Esophagus mucosa (tissue), 1 donor: ENCODE measurements around the gene ABCF3. TPM values are rescaled to one million over a fixed set of nuclear protein-coding genes. Genes with fewer than 3 reads are reported as not detected.
A peak's percentile ranks its signal among the peaks of the same experiment; 100 is the strongest.

Experiments
- ATAC-seq: fragments of 200-7000 bp; cut with Tn5 transposase; one replicate; pipeline ENCODE4 v1.9.1; 2020
- total RNA-seq: library from RNA; stranded (reverse); gene quantifications from one replicate; pipeline ENCODE4 v1.2.4, GENCODE V29; 2023
- donor health status: DM: yes; HTN: yes; CAD: no.

ABCF3 gene
- total RNA-seq, 1 donor from 2014 or later: 45.3 TPM

DNA sequence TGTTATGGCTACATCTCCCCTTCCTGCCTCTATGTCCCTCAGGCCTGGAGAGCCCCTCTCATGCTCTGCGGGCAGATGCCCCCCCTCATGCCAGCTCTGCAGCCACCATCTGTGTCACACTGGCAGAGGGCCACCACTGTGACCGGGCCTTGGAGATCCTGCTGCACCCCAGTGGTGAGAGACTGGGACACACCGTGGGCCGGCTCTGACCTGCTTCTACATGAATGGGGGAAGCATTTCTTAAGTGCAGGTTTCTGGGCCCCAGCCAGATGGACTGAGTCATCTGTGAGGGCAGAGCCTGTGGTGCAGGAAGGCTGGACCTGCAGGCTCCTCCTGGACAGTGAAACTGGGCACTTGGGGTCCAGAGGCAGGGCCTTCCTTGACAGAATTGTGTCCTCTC lies 48.2 kb downstream of the ABCF3 start:
- peak; percentile 78 for ATAC-seq

DNA sequence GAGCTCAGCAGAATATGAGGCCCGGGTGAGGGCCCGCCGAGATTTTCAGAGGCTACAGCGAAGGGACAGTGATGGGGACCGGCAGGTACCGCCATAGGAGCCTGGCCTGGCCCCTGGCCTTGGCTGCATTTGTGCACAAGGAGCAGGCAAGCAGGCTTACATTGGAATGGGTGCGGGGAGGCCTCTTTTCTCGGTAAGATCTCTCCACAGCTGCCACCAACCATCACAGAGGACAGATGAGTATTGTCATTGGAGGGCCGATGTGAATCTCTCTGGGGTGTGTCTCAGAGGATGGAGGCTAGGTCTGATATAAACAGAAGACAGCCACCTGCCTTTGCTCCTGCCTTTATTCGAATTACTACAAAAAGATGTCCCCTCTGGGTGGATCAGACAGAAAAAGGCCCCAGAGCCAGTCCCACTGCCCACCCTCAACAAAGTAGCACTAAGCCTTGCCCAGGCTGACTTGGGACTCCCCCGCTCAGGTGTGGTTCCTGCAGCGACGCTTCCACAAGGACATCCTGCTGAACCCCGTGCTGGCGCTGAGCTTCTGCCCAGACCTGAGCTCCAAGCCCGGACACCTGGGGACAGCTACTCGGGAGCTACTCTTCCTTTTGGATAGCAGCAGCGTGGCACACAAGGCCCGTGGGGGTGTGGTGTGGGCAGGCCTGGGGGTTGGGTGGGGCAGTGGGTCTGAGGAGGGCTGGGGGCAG lies 48.8 kb downstream of the ABCF3 start:
- ATAC-seq: no peak

DNA sequence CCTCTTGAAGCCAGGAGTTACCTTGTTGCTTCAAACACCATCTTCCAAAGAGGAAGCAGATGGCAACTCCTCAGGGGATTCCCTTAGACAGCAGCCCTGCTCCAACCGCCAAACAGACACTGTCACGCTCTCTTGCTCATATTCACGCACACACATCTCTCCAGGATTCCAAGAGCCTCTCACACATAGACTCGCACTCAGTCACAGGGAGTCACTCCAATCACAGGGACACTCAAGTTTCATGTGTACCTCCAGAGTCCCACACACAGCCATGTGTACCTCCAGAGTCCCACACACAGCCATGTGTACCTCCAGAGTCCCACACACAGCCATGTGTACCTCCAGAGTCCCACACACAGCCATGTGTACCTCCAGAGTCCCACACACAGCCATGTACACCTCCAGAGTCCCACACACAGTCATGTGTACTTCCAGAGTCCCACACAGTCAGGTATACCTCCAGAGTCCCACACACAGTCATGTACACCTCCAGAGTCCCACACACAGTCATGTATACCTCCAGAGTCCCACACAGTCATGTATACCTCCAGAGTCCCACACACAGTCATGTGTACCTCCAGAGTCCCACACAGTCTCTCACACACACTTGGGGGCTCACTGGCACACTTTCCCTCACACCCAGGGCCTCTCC lies 49.5 kb downstream of the ABCF3 start:
- no peak for ATAC-seq

DNA sequence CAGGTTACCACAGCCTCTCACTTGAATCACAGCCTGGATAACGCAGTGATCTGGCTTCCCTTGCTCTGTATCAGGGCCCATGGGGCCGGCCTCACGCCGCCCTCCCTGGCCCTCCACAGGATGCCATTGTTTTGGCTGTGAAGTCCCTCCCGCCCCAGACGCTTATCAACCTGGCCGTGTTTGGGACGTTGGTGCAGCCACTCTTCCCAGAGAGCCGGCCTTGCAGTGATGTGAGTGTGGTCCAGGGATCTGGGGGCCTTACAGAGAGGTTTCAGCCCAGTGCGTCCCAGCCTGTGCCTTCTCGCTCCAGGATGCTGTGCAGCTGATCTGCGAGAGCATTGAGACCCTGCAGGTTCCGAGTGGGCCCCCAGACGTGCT lies 50.0 kb downstream of the ABCF3 start:
- ATAC-seq: no peak

DNA sequence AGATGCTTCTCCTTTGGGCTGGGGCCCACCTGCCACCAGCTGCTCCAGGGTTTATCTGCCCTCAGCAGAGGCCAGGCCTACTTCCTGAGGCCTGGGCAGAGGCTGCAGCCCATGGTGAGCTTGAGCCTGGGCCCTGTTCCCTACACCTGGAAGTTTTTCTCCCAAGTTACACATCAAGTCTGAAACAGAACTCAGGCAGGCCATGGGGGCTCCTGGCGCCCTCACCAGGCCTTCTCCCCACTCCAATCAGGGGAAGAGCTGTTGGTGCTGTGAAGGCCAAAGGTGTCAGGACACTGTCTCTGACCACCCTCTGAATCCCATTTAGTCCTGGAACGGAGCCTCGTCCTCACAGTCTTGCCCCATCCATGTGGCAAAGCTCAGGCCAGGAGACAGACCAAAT lies 50.6 kb downstream of the ABCF3 start:
- no peak for ATAC-seq

DNA sequence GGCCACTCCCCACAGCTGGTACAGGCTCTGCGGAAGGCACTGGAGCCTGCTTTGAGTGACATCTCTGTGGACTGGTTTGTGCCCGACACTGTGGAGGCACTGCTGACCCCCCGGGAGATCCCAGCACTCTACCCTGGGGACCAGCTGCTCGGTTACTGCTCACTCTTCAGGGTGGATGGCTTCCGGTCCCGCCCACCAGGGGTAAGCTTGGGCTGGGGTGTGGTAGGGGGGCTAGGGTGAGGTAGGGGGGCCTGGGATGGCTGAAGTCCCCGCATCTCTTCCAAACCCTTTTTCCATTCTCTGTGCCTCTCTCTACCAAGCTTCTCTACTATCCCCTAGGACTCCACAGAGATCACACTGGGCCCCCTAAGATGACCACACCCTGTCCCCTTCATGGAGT lies 51.2 kb downstream of the ABCF3 start:
- ATAC-seq: no peak

DNA sequence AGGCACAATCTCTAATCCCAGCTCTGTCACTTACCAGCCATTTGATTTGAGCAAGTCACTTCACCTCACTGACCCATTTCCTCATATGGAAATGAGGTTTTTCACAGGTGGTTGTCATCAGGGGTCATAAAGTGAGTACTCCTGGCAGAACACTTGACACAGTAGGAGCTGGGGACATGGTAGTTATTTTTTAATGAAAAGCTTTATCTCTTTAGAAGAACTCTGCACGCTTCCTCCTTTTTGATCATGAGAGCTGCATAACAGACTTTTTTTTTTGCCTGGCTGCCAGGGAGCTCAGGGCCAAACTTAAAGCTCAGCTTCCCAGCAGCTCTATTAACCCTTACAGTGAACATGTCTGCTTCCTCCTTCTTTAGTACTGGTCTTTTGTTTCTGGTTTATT lies 51.8 kb downstream of the ABCF3 start:
- ATAC-seq: no peak

DNA sequence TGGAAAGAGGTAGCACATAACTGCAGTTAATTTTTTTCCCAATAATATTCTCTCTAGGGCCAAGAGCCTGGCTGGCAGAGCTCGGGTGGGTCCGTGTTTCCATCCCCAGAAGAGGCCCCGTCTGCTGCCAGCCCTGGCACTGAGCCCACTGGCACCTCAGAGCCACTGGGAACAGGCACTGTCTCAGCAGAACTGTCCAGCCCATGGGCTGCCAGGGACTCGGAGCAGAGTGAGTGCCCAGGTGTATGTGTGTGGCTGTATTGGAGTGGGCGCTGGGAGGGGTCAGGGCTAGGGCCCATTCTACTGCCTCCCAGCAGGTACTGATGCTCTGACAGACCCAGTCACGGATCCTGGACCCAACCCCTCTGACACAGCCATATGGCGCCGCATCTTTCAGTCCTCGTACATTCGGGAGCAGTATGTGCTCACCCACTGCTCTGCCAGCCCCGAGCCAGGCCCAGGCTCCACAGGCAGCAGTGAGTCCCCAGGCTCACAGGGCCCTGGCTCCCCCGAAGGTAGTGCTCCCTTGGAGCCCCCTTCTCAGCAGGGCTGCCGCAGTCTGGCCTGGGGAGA lies 52.3 kb downstream of the ABCF3 start:
- ATAC-seq: no peak

DNA sequence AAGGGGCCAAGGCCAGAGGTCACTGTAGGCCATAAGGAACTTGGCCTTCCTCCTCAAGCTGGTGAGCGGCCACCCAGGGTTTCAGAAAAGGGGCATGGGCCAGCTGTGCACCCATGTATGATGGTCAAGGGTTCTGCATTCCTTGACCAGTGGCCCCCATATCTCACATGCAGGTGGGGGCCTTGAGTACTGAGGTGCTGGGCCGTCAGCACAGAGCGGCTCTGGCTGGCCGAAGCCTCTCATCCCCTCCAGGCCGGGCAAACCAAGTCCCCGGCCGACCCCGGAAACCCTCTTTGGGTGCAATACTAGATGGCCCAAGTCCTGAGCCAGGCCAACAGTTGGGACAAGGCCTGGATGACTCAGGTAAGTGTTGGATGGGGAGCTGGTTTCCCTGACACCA lies 53.2 kb downstream of the ABCF3 start:
- ATAC-seq: no peak

DNA sequence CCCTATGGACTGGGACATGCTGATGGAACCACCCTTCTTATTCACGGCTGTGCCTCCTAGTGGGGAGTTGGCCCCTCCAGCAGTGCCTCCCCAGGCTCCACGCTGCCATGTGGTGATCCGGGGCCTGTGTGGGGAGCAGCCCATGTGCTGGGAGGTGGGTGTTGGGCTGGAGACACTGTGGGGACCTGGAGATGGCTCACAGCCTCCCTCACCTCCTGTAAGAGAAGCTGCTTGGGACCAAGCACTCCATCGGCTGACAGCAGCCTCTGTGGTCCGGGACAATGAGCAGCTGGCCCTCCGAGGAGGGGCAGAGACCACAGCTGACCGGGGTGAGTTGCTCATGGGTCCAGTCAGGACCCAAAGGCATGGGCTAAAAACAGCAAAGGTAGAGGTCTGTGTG lies 53.7 kb downstream of the ABCF3 start:
- no peak for ATAC-seq

DNA sequence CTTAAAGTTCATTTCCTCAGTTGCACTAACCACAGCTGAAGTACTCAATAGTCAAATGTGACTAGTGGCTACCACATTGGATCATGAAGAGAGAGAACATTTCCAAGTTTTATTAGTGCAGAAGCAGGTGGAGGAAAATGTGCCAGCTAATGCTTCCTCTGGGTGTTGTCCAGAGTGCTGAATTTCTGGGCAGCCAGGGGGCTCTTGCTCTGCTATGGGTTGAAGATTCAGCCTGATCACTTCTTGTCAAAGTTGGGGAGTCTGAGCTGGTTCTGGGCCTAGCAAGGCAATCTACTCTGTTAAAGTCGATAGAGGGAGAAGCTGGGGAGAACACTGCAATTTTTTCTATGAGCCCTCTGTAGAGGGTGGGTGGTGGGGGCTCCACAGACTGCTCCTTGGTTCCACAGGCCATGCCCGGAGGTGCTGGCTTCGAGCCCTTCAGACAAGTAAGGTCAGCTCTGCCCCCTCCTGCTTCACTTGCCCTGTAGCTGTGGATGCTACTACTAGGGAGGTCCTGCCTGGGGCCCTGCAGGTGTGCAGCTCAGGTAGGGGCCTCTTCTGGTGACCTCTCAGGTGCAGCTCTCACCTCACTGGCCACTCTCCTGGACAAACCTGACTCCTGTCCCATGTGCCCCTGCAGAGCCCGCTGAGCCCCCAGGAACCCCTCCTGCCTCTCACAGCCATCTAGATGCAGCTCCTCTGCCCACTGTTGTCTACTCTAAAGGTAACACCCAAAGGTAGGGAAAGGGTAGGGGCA lies 54.6 kb downstream of the ABCF3 start:
- ATAC-seq: no peak

DNA sequence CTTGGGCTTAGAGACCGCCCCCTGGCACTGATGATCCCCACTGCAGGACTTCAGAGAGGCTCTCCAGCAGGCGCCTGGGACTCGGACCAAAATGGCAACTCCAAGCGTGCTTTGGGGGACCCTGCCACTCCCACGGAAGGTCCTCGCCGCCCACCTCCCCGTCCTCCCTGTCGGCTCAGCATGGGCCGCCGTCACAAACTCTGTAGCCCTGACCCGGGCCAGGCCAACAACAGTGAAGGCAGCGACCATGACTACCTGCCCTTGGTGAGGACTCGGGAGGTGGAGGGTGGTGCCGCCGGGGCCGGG lies 55.1 kb downstream of the ABCF3 start:
- no peak for ATAC-seq

DNA sequence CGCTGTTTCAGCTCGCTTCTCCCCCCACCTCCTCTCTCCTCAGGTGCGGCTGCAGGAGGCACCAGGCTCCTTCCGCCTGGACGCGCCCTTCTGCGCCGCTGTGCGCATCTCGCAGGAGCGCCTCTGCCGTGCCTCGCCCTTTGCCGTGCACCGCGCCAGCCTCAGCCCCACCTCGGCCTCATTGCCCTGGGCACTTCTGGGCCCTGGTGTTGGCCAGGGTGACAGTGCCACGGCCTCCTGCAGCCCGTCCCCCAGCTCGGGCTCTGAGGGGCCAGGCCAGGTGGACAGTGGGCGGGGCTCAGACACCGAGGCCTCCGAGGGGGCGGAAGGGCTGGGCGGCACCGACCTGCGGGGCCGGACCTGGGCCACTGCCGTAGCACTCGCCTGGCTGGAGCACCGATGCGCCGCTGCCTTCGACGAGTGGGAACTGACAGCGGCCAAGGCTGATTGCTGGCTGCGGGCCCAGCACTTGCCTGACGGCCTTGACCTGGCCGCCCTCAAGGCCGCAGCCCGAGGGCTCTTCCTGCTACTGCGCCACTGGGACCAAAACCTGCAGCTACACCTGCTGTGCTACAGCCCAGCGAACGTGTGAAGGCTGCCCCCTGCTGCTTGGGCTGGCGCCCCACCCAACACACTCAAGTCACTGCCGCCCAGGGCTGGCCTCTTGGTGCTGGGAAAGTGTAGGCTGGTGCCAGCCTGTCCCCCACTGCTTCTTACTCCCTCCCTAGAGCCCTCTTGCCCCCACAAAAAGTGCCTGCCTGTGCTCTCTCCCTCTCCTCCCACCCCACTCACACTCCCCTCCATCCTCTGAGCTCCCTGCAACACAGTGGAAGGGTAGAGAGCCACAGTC lies 55.7 kb downstream of the ABCF3 start:
- ATAC-seq: peak; percentile 87

DNA sequence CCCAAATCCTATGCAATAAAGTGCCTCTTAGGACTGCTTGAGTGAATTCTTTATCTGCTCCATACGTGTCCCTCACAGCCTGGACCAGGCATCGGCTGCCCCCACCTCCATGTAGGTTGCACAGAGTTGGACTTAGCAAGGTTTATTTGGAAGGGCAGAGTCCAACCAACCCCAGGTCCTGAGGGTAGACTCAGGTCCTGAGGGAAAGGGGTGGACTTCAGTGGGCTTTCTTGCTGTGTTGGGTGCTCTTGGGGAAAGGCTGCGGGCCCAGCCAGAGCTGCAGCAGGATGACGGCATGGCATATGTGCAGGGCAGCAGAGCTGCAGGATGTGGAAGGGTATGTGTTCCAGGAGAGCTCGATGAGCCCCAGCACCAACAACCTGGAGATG lies 56.3 kb downstream of the ABCF3 start:
- no peak for ATAC-seq

Other genes starting within 250 kb of the ABCF3 start
- 35.8 TPM for gene ABCC5, start 168.3 kb upstream of the ABCF3 start, total RNA-seq
- not detected for gene HTR3D, start 154.5 kb upstream of the ABCF3 start, total RNA-seq
- not detected for gene HTR3C, start 133.2 kb upstream of the ABCF3 start, total RNA-seq
- gene HTR3E, start 89.1 kb upstream of the ABCF3 start, total RNA-seq: not detected
- 21.8 TPM for gene EIF2B5, start 50.8 kb upstream of the ABCF3 start, total RNA-seq
- gene DVL3, start 30.8 kb upstream of the ABCF3 start, total RNA-seq: 29.2 TPM
- gene AP2M1, start 11.3 kb upstream of the ABCF3 start, total RNA-seq: 235 TPM
- gene VWA5B2, start 43.4 kb downstream of the ABCF3 start, total RNA-seq: not detected
- 28.9 TPM for gene ALG3, start 62.8 kb downstream of the ABCF3 start, total RNA-seq
- 7.1 TPM for gene EEF1AKMT4, start 63.5 kb downstream of the ABCF3 start, total RNA-seq
- 0.24 TPM for gene CAMK2N2, start 75.4 kb downstream of the ABCF3 start, total RNA-seq
- gene ECE2, start 89.8 kb downstream of the ABCF3 start, total RNA-seq: not detected
- gene PSMD2, start 113.0 kb downstream of the ABCF3 start, total RNA-seq: 126 TPM
- 339 TPM for gene EIF4G1, start 128.4 kb downstream of the ABCF3 start, total RNA-seq
- gene FAM131A, start 151.4 kb downstream of the ABCF3 start, total RNA-seq: 7.3 TPM
- gene CLCN2, start 175.4 kb downstream of the ABCF3 start, total RNA-seq: 3.4 TPM
- gene POLR2H, start 175.5 kb downstream of the ABCF3 start, total RNA-seq: 46.0 TPM
- not detected for gene THPO, start 192.0 kb downstream of the ABCF3 start, total RNA-seq
- gene CHRD, start 193.9 kb downstream of the ABCF3 start, total RNA-seq: 0.84 TPM